Uterus (tissue), 4 donors: Measurements from ENCODE around the gene HIPK4. TPM values are rescaled to one million over a fixed set of nuclear protein-coding genes. Genes with fewer than 3 reads are reported as not detected.
A peak's percentile ranks its signal among the peaks of the same experiment; 100 is the strongest.

ENCODE experiments used
- DNase-seq, 2 donors: peaks; one replicate each; pipeline ENCODE4 v3.0.0-alpha.2; 2019 to 2020
- H3K27ac ChIP-seq, 2 donors: fragments of 200-600 bp; sonication (generic); 1 replicate in 1 of 2; 2 replicates in 1 of 2; pipeline ENCODE4 v1.5.1; 2016 to 2018
- H3K27me3 ChIP-seq, 2 donors: fragments of 200-600 bp; sonication (generic); one replicate each; pipeline ENCODE4 v1.5.1; 2018 to 2019; ENCODE audit warnings: control low read depth in 1 of 2
- H3K36me3 ChIP-seq, 2 donors: fragments of 200-600 bp; sonication (generic); one replicate each; pipeline ENCODE4 v1.5.1; 2019; ENCODE audit warnings: control low read depth in 1 of 2
- H3K4me1 ChIP-seq, 2 donors: fragments of 200-600 bp; sonication (generic); one replicate each; pipeline ENCODE4 v1.5.1; 2018 to 2019; ENCODE audit warnings: control low read depth in 1 of 2
- H3K4me3 ChIP-seq, 2 donors: fragments of 200-600 bp; sonication (generic); 1 replicate in 1 of 2; 2 replicates in 1 of 2; pipeline ENCODE4 v1.5.1; 2018 to 2019; ENCODE audit warnings: mild to moderate bottlenecking in 1 of 2
- H3K9me3 ChIP-seq, 2 donors: fragments of 200-600 bp; sonication (generic); one replicate each; pipeline ENCODE4 v1.5.1; 2019; ENCODE audit warnings: control low read depth in 1 of 2
- CTCF ChIP-seq, 4 experiments: fragments of 200-600 bp in 2 of 4; fragments of 450-650 bp in 2 of 4; sonication (generic) in 2 of 4; IDR thresholded peaks; one replicate each; pipeline ENCODE4 v1.5.1; 2016 to 2019; ENCODE audit warnings: antibody characterized with exemption in 4 of 4, mild to moderate bottlenecking in 2 of 4, moderate library complexity in 1 of 4
- POLR2A ChIP-seq, 2 donors: fragments of 450-650 bp; IDR thresholded peaks; one replicate each; pipeline ENCODE4 v1.6.1; 2016; ENCODE audit warnings: antibody characterized with exemption in 2 of 2, mild to moderate bottlenecking in 1 of 2, moderate library complexity in 1 of 2
- intact Hi-C: fragments of 100-400 bp; cut with DNase I; formaldehyde crosslinking; loops from one replicate; pipeline ENCODE4 v1.15.1; 2023; ENCODE audit warnings: low total_unique reads
- total RNA-seq, 4 donors: library from RNA; depleted of rRNA in 3 of 4; stranded (reverse); fragments of >200 nt in 3 of 4; gene quantifications; one replicate each; pipeline versions ENCODE4 v1.1.0 to v1.2.4, GENCODE V29; 2014 to 2023
- donor health status: DM: yes; HTN: yes; CAD: no.

HIPK4 gene
- total RNA-seq, 4 donors from 2014 or later = 0.40 to 0.48 TPM; not detected in 2

GRCh38 chr19:40421993-40422747 lies 32.2 kb upstream of the HIPK4 start:
- H3K4me3 ChIP-seq = peak overlapping the region in 1 of 2 donors; percentile 69
- no peaks in the 10 kb centered on the region for H3K27me3 ChIP-seq
- no peak for TF ChIP-seq POLR2A (IDR thresholded peaks at IDR 0.05)
- TF ChIP-seq CTCF (IDR thresholded peaks at IDR 0.05) = no peak
- peak overlapping the region; percentile 98 for H3K27ac ChIP-seq
- intact Hi-C loops = no loop called here
- H3K4me1 ChIP-seq = peaks cover 0 to 21% of the 10 kb centered on the region in 2 donors
- H3K36me3 ChIP-seq = no peaks in the 10 kb centered on the region
- H3K9me3 ChIP-seq = no peaks in the 10 kb centered on the region
- DNase-seq = no peak

DNA sequence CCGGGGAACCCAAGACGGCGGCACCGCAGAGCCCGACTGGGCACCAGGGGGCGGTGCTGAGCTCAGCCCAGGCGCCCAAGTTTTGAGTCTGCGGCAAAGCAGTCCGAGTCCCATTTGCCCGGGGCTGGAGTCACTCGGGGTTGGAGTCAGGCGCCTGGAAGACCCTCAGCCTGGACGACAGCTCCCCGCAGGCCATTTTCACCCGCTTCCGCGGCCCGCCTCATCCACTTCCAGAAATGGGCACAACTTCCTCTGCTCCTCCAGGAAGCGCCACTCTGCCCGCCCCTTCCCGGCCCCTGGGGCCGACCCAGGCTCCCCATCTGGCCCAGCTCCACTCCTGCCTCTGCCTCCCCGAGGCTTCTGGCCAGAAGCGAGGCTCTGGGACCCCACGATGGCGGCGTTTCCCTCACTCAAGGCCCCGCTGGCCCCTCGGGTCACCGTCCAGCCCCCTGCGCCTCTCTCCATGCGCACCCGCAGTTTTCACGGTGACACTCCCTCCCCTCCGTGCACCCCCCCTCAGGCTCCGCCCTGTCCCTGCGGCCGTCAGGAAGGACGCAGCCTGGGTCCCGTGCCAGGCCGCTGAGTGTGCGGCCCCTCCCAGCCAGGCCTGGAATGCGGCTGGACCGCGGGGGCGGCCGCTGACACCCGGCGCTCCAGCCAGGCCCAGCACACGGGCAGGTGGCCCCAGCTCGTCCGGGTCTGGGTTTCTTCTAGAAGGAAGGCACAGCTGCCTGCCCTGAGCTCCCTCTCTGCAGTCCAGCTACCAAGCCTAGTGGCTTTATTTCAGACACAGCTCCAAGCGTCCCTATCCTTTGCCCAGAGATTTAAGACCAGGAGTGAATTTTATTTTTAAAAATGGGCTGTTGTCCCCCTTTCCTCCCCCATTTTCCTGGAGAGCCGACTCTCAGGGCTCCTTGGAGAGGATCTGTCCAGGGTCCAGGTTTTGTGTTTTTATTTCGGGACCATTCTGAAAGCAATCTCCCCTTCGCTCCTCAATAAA lies 31.1 kb upstream of the HIPK4 start:
- TF ChIP-seq POLR2A (IDR thresholded peaks at IDR 0.05) = peak; percentile 92 to 93
- peak; percentile 91 to 95 (median 94) for TF ChIP-seq CTCF (IDR thresholded peaks at IDR 0.05)
- H3K4me1 ChIP-seq = peaks cover 0 to 21% of the 10 kb centered on the region in 2 donors
- intact Hi-C loops = no loop called here

GRCh38 chr19:40420451-40420765 lies 30.4 kb upstream of the HIPK4 start:
- no peaks in the 10 kb centered on the region for H3K9me3 ChIP-seq
- peak overlapping the region; percentile 98 for H3K27ac ChIP-seq
- no peak for DNase-seq
- peaks cover 0 to 21% of the 10 kb centered on the region in 2 donors for H3K4me1 ChIP-seq
- H3K4me3 ChIP-seq = peak overlapping the region; percentile 51 to 69
- intact Hi-C loops = no loop called here
- H3K36me3 ChIP-seq = no peaks in the 10 kb centered on the region
- H3K27me3 ChIP-seq = no peaks in the 10 kb centered on the region
- TF ChIP-seq POLR2A (IDR thresholded peaks at IDR 0.05) = no peak
- no peak for TF ChIP-seq CTCF (IDR thresholded peaks at IDR 0.05)

More for the DNA sequence above, 31.1 kb upstream of the HIPK4 start:
- Histone ChIP-seq H3K9me3 (no peaks in the 10 kb centered on the region), H3K27ac (peak overlapping the region; percentile 98), H3K4me3 (peak overlapping the region; percentile 51 to 69), H3K27me3 (no peaks in the 10 kb centered on the region), H3K36me3 (no peaks in the 10 kb centered on the region)
- peak; percentile 94 to 95 for DNase-seq

DNA sequence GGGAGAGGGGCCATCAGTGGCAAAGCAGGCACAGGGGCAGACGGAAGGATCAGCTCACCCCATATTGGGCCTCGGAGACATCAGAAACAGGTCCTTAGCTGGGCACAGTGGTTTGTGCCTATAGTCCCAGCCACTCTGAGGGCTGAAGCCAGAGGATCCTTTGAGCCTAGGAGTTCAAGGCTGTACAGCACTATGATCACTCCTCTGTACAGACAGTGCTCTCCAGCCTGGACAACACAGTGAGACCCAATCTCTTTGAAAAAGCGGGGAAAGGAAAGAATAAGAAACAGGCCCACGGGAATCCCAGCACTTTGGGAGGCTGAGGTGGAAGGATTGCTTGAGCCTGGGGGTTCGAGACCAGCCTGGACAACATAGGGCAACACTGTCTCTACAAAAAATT lies 29.8 kb upstream of the HIPK4 start:
- H3K27me3 ChIP-seq = no peaks in the 10 kb centered on the region
- no peak overlapping the region for H3K4me3 ChIP-seq
- no peaks in the 10 kb centered on the region for H3K9me3 ChIP-seq
- DNase-seq = no peak
- H3K27ac ChIP-seq = no peak overlapping the region
- peaks cover 0 to 21% of the 10 kb centered on the region in 2 donors for H3K4me1 ChIP-seq
- no peaks in the 10 kb centered on the region for H3K36me3 ChIP-seq
- intact Hi-C loops = no loop called here
- TF ChIP-seq POLR2A (IDR thresholded peaks at IDR 0.05) (no peak), CTCF (IDR thresholded peaks at IDR 0.05) (no peak)
